ENCODE results near the gene PTPMT1.

- TF ChIP-seq EZH2 (IDR thresholded peaks at IDR 0.05; ENCODE audit: insufficient read depth, poor library complexity, severe bottlenecking) (no peak), EZH2phosphoT487 (IDR thresholded peaks at IDR 0.05; ENCODE audit: insufficient read depth, low read depth) (no peak)
Measured at GRCh38 chr11:47527186-47527585, 38.2 kb upstream of the PTPMT1 start.

Measured in GM23248 (cell line).